ENCODE results near the gene NR1D1. TPM values are rescaled to one million over a fixed set of nuclear protein-coding genes. Genes with fewer than 3 reads are reported as not detected.
A peak's percentile ranks its signal among the peaks of the same experiment; 100 is the strongest.

Gene NR1D1
- total RNA-seq, 1 experiment from 2014 or later = 8.8 TPM

GRCh38 chr17:40122136-40122998 is 22.0 kb upstream of the NR1D1 start:
- no peaks in the 10 kb centered on the region for H3K9me3 ChIP-seq (ENCODE audit: control insufficient read depth, insufficient read depth, low read depth, low read length)
- no TSS peak for BruUV-seq (replicated peaks)
- H3K4me1 ChIP-seq (ENCODE audit: control insufficient read depth, insufficient read depth, low read length) = peaks cover 15% of the 10 kb centered on the region
- ChIA-PET POLR2A (interaction anchor here (0.5 to 0.7 kb wide), 5 partner anchors 20 to 68 kb away, joined by 3 to 12 read pairs (median 4); no protein-coding TSS in a partner anchor), CTCF (interaction anchor here (0.6 to 4.2 kb wide), 3 partner anchors 10 to 123 kb away, joined by 5 to 34 read pairs (median 8); no protein-coding TSS in a partner anchor)
- DNase-seq (ENCODE audit: low read depth, low spot score) = no peak
- TF ChIP-seq, protein P1, sequence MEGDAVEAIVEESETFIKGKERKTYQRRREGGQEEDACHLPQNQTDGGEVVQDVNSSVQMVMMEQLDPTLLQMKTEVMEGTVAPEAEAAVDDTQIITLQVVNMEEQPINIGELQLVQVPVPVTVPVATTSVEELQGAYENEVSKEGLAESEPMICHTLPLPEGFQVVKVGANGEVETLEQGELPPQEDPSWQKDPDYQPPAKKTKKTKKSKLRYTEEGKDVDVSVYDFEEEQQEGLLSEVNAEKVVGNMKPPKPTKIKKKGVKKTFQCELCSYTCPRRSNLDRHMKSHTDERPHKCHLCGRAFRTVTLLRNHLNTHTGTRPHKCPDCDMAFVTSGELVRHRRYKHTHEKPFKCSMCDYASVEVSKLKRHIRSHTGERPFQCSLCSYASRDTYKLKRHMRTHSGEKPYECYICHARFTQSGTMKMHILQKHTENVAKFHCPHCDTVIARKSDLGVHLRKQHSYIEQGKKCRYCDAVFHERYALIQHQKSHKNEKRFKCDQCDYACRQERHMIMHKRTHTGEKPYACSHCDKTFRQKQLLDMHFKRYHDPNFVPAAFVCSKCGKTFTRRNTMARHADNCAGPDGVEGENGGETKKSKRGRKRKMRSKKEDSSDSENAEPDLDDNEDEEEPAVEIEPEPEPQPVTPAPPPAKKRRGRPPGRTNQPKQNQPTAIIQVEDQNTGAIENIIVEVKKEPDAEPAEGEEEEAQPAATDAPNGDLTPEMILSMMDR (IDR thresholded peaks at IDR 0.05) = no peak
- no peak for TF ChIP-seq POLR2AphosphoS5 (IDR thresholded peaks at IDR 0.05; ENCODE audit: low read depth, low read length)
- TF ChIP-seq, protein P2, sequence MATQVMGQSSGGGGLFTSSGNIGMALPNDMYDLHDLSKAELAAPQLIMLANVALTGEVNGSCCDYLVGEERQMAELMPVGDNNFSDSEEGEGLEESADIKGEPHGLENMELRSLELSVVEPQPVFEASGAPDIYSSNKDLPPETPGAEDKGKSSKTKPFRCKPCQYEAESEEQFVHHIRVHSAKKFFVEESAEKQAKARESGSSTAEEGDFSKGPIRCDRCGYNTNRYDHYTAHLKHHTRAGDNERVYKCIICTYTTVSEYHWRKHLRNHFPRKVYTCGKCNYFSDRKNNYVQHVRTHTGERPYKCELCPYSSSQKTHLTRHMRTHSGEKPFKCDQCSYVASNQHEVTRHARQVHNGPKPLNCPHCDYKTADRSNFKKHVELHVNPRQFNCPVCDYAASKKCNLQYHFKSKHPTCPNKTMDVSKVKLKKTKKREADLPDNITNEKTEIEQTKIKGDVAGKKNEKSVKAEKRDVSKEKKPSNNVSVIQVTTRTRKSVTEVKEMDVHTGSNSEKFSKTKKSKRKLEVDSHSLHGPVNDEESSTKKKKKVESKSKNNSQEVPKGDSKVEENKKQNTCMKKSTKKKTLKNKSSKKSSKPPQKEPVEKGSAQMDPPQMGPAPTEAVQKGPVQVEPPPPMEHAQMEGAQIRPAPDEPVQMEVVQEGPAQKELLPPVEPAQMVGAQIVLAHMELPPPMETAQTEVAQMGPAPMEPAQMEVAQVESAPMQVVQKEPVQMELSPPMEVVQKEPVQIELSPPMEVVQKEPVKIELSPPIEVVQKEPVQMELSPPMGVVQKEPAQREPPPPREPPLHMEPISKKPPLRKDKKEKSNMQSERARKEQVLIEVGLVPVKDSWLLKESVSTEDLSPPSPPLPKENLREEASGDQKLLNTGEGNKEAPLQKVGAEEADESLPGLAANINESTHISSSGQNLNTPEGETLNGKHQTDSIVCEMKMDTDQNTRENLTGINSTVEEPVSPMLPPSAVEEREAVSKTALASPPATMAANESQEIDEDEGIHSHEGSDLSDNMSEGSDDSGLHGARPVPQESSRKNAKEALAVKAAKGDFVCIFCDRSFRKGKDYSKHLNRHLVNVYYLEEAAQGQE (IDR thresholded peaks at IDR 0.05; ENCODE audit: insufficient read depth in 1 of 2, low read depth in 2 of 2, low read length in 1 of 2) = no peak
- TF ChIP-seq TCF7L2 (IDR thresholded peaks at IDR 0.05; ENCODE audit: low read depth, low read length) = no peak
- TF ChIP-seq SIN3A (IDR thresholded peaks at IDR 0.05; ENCODE audit: borderline replicate concordance, insufficient read depth, low read depth, low read length) = peak; percentile 1; the same call in 1 of the 2 replicates
- in situ Hi-C loops (cut with HindIII; ENCODE audit: low pct_unique_long_range_greater_than_20kb, low sequenced_read_pairs) (no loop called here), intact Hi-C loops (cut with micrococcal nuclease; ENCODE audit: unreplicated experiment) (no loop called here)
- peak; percentile 67 for ATAC-seq
- H3K27ac ChIP-seq (ENCODE audit: low read length) = peak overlapping the region; percentile 91
- H3K36me3 ChIP-seq (ENCODE audit: control insufficient read depth, insufficient read depth, low read length) = peaks cover 7% of the 10 kb centered on the region; the same call in 1 of the 2 replicates
- H3K27me3 ChIP-seq (ENCODE audit: control insufficient read depth, insufficient read depth, low read length) = no peaks in the 10 kb centered on the region
- H3K4me3 ChIP-seq (ENCODE audit: low read depth in 2 of 2, low read length in 2 of 2) = peak overlapping the region; percentile 76 to 93

GRCh38 chr17:40121181-40122135 is 21.1 kb upstream of the NR1D1 start, which contains the start of gene MSL1:
MSL1 (plus strand) TSS chr17:40121971; CDS start chr17:40122613, 642 bp downstream.
- CTCF ChIA-PET = interaction anchor here (0.6 to 4.2 kb wide), 3 partner anchors 9 to 275 kb away, joined by 3 to 34 read pairs (median 9); no protein-coding TSS in a partner anchor
- in situ Hi-C loops (cut with HindIII; ENCODE audit: low pct_unique_long_range_greater_than_20kb, low sequenced_read_pairs) (no loop called here), intact Hi-C loops (cut with micrococcal nuclease; ENCODE audit: unreplicated experiment) (no loop called here)
- Histone ChIP-seq H3K9me3 (ENCODE audit: control insufficient read depth, insufficient read depth, low read depth, low read length) (no peaks in the 10 kb centered on the region), H3K4me1 (ENCODE audit: control insufficient read depth, insufficient read depth, low read length) (peaks cover 15% of the 10 kb centered on the region), H3K27me3 (ENCODE audit: control insufficient read depth, insufficient read depth, low read length) (no peaks in the 10 kb centered on the region), H3K27ac (ENCODE audit: low read length) (peak within 1 kb of the TSS; percentile 92), H3K36me3 (ENCODE audit: control insufficient read depth, insufficient read depth, low read length) (peaks cover 7% of the 10 kb centered on the region; the same call in 1 of the 2 replicates), H3K4me3 (ENCODE audit: low read depth in 2 of 2, low read length in 2 of 2) (peak within 1 kb of the TSS; percentile 76 to 93)
- no peak; the same call in 1 of the 2 replicates for TF ChIP-seq SIN3A (IDR thresholded peaks at IDR 0.05; ENCODE audit: borderline replicate concordance, insufficient read depth, low read depth, low read length)
- peak; percentile 63 for TF ChIP-seq POLR2AphosphoS5 (IDR thresholded peaks at IDR 0.05; ENCODE audit: low read depth, low read length)
- TF ChIP-seq, protein P2 (IDR thresholded peaks at IDR 0.05; ENCODE audit: insufficient read depth in 1 of 2, low read depth in 2 of 2, low read length in 1 of 2) = no peak
- TF ChIP-seq, protein P1 (IDR thresholded peaks at IDR 0.05) = no peak
- TF ChIP-seq TCF7L2 (IDR thresholded peaks at IDR 0.05; ENCODE audit: low read depth, low read length) = no peak
- ATAC-seq (peak; percentile 79), DNase-seq (ENCODE audit: low read depth, low spot score) (no peak)
- TSS peak; percentile 94 for BruUV-seq (replicated peaks)
- POLR2A ChIA-PET = interaction anchor here (0.5 to 0.7 kb wide), 5 partner anchors 19 to 131 kb away, joined by 3 to 12 read pairs (median 3); no protein-coding TSS in a partner anchor
